Measurements from ENCODE around the gene QKI.

- TF ChIP-seq CTCF (conservative IDR thresholded peaks at IDR 0.05 in 1 of 2, IDR thresholded peaks at IDR 0.05 in 1 of 2; ENCODE audit: low read depth in 1 of 2, low read length in 2 of 2) = no peak
- no peak for TF ChIP-seq EZH2 (IDR thresholded peaks at IDR 0.05; ENCODE audit: low read length, missing control alignments)
Observed at GRCh38 chr6:163572612-163573011, 158.1 kb downstream of the QKI start.
